Retina (tissue), 1 donor: Measurements from ENCODE around the gene AP3B2.

Experiments
- DNase-seq: peaks from one replicate; pipeline ENCODE4 v3.0.0-alpha.2; 2016

AP3B2 gene

GRCh38 chr15:82697735-82698407, 11.8 kb downstream of the AP3B2 start:
- DNase-seq, result no peak

DNA sequence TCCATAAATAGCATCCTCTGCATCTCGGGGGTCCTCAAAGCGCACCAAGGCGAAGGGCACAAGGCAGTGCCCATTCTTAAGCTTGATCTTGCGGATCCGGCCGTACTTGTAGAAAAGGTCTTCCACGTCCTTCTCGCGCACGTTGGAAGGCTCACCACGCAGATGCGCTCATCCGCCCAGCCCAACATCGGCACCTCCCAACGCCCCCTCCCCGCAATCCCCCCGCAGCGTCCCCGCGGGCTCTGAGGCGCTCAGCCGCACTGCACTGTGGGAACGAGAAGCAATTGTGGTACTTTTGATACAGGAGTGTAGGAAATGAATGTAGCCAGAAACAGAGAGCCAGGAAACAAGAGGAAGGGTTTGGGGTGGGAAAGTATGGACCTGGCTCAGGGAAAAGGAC, 17.5 kb downstream of the AP3B2 start:
- DNase-seq, result no peak

- no peak for DNase-seq
These were observed 20.5 kb downstream of the AP3B2 start for GRCh38 chr15:82689147-82689546.

DNA sequence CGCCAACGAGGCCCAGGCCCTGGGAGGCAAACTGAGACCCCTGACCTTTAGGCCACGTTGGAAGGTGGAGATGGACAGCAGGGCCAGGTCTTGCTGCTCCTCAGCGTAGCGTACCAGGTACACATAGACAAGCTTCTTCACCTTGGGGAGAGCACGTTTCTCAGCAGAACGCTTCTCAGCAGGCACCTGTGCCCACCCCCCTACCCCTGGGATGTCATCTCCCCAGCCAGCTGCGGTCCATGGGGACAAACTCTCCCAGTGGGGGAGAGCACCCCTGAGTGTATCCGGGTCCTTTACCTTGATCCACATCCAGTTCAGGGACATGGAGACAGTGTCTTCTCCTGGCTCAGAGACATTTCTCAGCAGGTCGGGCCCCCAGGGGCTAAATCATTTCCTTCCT, 21.0 kb downstream of the AP3B2 start:
- no peak for DNase-seq

DNA sequence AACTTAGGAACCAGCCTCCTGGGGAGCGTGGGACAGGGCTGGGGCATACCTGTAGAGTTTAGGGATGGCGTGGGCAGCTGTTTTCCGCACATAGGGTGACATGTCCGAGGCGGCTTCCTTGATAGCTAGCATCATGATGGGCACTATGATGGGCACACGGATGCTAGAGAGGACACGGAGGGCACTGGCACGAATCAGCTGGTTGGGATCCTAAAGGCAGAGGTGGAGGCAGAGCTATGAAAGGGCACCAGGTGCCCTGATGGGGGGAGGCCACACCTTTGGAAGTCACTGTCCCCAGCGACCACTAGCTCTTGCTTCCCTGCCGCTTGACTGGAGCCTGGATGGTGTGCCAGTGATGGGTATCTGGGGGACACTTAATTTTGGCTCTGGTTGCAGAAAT, 28.3 kb downstream of the AP3B2 start:
- DNase-seq, result no peak

- DNase-seq, result peak; percentile 73
These were observed 29.2 kb downstream of the AP3B2 start for GRCh38 chr15:82680200-82681102.

GRCh38 chr15:82679626-82680199, 30.0 kb downstream of the AP3B2 start:
- DNase-seq, result peak; percentile 68

GRCh38 chr15:82677720-82678323, 31.9 kb downstream of the AP3B2 start:
- DNase-seq, result no peak

DNA sequence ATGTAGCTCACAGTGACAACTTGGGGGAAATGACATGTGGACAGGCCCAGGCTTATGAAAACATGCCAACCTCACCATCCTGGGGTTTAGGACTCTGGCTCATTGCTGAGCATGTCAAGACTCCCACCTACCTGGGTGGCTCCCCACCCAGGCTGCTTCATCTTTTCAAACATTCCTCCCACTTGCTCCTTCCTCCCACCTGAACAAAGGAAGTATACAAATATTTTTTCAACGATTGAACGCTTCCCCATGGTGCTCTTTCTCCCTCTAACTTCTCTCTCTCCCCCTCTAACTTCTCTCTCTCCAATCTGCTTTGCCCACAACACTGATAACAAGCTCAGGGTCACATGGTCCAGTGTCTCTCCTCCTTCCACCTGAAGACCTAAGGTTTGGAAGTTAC, 34.8 kb downstream of the AP3B2 start:
- DNase-seq, result no peak

DNA sequence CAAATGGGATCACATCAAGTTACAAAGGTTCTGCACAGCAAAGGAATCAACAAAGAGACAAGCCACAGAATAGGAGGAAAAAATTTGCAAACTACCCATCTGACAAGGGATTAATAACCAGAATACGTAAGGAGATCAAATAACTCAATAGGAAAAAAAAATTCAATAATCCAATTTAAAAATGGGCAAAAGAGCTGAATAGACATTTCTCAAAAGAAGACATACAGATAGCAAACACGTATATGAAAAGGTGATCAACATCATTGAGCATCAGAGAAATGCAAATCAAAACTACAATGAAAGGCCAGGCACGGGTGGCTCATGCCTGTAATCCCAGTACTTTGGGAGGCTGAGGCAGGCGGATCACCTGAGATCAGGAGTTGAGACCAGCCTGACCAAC, 39.0 kb downstream of the AP3B2 start:
- no peak for DNase-seq

GRCh38 chr15:82666606-82667005, 43.1 kb downstream of the AP3B2 start:
- DNase-seq, result no peak

GRCh38 chr15:82664021-82664420, 45.7 kb downstream of the AP3B2 start:
- DNase-seq, result no peak

DNA sequence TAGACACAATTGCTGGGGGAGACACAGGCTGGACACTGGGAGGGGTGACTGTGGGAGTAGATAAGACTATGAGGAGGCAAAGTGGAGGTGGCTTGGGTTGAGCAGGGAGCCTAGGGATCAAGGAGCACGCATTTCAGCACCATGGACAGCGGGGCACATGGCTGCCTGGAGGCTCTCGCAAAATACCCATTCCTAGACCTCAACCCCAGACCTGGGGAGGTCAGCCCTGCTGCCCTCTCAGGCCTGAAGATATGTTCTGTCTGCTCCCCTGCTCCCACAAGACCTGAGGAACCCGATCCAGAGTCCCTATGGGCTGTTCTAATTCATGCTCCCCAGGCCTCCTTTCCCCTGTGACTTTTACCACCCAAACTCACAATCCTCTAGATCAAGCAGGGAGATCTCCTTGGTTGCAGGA, 46.5 kb downstream of the AP3B2 start:
- DNase-seq, result peak; percentile 55

DNA sequence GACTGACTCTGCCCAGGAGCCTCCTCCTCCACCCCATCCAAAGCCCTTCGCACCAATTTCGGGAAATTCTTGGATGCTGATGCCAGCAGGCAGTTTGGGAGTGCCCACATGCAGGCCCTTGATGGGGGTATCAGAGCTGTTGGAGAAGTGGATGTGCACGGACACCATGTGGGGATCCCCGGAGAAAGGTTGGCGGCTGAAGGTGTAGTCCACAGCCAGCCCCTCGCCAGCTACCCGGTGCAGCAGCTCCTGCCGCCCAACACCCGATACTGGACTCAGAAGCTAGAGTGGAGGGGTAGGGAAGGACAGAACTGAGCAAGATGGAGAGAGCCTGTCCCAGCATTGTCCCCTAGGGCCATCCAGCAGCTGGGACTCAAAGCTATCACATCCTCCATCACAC, 47.0 kb downstream of the AP3B2 start:
- no peak for DNase-seq

DNA sequence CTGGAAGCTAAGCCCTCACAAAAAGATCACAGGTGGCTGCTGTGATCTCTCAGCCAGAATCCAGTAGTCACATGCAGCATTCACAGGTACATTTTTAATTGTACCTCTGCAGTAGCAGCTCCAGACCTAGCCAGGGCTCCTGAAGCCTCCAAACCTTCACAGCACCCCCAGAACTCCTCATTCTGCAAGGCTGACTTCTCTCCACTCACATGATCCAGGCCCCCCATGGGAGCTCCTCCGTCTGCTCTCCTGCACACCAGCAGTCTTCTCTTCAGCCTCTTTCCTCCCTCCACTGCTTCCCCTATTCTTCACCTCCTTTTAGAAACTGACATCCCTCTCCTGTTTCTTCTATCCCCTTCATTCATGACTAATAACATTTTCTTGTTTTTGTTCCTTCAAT, 49.3 kb downstream of the AP3B2 start:
- DNase-seq, result no peak

DNA sequence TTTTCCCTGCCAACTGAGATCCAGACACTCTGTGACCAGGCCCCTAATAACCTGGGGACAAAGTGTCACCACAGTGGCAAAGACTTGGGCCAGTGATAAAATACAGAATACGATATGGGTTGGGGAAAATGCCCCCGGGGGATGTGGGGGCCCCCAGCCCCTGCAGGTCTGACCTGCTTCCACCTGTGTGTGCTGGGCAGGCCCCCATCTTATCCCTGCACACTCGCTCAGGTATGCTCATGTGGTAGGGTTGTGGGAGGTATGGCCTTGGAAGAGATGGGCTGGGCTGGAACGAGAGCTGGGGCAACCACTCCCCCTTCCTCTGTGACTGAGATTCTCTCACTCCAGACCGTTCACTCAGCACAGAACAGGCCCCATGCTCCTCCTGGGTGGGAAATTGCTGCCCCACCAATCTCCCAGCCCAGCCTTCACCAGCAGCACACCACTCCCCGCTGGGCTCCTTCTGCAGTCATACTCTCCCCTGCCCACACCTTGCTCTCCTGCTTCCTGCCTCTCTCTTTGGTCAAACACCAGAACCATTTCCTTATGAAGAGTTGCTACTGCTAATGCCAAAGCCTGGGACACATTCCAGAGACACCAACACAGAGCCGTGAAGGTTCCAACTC, 52.9 kb downstream of the AP3B2 start:
- DNase-seq, result no peak

- no peak for DNase-seq
These were observed 54.1 kb downstream of the AP3B2 start for GRCh38 chr15:82655606-82656005.

GRCh38 chr15:82653483-82654168, 56.0 kb downstream of the AP3B2 start:
- DNase-seq, result no peak

GRCh38 chr15:82651708-82652107, 58.0 kb downstream of the AP3B2 start:
- no peak for DNase-seq

DNA sequence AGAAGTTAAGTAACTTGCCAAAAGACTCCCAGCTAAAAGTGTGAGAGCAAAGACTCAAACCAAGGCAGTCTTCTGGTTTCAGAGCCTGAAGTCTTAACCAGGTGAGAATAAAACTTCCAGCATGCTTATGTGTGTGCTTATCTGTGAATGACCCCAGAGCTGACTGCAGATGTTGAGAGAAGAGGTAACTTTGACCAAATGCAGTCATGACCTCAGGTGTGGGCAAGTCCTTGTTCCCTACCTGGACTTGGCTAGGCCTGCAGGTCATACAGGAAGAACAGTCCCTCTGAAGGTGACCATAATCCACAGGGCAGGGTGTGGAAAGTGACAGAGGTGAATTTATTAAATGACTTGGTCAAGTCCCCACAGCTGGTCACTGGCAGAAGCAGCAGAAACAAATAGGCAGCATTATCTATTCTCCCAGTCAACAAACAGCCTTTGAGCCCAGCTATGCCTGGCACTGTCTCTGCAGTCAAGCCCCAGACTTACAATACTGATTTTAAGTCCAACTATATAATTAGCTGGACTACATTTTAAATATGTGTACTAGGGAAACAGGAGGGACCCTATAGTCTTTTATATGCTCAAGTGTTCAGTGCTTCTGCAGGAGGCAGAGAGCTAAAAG, 59.5 kb downstream of the AP3B2 start:
- DNase-seq, result no peak

DNA sequence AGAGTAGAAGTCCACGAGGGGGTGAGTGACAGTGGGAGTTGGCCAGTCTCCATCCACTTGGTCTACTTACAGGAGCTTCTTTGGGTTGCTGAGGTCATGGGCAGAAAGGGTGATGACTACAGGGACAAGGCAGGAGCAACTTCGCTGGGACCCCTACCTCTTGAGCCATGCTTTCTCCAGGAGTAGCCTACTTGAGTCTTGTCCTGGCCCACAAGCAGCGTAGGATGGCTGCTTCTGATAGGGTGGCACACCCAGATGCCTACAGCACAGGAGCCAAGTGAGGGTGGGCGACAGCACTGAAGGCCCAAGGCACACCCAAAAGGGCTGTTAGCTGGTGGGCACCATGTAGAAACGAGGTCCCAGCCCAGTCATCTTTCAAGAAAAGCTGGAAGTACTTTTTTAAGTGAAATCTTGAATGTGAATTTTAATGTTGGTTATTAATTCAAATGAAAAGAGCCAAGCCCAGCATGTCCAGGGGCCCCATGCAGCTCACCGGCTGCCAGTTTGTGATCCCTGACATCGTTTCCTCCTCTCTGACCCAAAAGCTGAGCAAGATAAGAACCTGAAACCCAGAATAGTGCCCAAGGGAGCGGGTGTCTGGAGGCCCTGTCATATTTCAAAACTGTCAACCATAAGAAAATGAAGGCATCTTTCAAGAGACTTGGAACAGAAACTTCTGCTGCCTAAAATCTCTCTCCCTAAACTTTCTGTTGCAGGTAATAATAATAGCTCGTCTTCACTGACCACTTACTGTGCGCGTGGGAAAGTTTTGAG, 60.3 kb downstream of the AP3B2 start:
- peak; percentile 8 for DNase-seq
